ENCODE data around the gene HSPG2.

The HSPG2 gene

GRCh38 chr1:21896652-21897532 lies 40.2 kb downstream of the HSPG2 start:
- no peak for DNase-seq

DNA sequence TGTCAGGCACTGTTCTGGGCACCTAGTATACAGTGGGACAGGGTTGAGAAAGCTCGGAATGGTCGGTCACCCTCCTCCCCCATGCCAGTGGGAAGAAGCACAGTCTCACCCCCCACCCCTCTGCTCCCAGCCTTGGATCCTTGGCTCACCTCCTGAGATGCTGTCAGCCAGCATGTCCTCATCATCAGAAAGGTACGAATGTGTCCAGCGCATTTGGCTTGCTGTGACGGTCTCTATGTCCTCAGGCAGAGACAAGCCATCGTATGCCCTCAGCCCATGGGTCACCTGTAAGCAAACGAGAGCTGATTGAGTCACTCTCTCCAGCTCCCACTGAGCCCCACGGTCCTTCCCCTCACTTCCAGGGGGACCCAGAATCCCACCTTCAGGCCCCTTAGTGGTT lies 41.1 kb downstream of the HSPG2 start:
- DNase-seq = no peak

DNA sequence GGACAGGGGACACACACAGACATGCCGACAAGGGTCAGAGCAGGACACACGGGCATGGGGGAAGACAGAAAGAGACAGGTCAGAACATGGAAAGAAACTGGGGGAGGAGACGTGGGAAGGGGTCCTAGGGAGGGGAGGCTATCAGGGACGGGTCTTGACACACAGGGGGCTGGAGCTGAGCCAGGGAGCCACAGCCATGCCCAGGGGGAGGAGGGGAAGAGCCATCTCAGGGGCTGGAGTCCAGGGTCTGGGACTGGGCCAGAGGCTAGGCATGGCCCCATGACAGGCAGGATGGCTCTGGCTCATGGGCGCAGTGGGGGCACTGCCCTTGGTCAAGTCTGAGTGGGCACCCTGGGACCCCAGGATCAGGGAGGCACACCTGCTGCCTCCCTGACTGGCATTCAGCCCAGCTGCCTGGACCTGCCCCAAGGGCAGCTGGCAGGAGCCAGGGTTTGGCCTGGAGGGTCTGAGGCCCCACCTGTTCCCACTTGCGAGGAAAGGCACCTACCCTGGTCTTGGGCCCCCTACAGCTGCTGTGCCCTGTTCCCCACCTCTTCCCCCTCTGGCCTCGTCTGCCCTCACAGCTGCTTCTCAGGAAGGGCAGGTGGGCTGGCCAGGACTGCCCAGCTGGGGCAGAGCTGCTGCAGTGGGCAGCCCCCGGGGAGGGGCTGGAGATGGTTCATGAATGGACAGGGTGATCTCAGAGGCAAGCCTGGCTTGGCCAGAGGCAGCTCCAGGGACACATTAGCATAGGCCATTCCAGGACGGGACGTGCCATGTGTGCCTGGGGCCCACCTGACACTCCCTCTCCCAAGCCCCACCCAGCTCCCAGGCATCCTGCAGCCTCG lies 42.9 kb downstream of the HSPG2 start:
- no peak for DNase-seq

DNA sequence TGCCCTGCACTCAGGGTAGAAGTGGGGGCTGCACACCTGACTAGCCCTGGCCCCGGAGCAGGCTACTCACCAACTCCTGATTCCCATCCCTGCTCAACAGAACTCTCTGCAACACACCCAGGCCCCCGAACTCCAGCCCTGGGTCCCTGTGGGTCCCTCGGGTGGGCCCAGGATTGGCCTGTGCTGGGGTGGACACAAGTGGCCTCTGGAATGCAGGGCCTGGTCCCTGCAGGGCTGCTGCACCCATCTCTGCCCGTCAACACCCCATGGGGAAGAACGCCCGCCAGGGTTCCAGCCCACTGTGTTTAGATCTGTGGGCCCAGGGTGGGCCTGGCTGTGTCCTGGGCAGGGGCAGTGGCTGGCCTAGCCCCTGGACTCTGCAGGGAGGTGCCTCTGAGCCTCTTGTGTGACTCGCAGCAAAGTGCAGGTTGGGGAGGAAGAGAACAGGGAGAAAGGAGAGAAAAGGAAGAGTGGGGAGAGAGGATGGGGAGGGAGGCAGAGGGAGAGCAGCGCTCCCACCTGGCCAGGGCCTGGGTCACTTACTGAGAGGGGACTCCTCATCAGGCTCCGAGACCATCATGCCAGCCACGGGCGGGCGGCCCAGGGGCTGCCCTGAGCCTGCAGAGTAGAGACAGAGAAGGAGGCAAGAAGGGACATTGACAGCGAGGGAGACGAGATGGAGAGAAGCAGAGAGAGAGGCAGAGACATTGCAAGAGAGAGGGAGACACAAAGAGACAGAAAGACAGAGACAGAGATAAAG lies 43.9 kb downstream of the HSPG2 start:
- no peak for DNase-seq

DNA sequence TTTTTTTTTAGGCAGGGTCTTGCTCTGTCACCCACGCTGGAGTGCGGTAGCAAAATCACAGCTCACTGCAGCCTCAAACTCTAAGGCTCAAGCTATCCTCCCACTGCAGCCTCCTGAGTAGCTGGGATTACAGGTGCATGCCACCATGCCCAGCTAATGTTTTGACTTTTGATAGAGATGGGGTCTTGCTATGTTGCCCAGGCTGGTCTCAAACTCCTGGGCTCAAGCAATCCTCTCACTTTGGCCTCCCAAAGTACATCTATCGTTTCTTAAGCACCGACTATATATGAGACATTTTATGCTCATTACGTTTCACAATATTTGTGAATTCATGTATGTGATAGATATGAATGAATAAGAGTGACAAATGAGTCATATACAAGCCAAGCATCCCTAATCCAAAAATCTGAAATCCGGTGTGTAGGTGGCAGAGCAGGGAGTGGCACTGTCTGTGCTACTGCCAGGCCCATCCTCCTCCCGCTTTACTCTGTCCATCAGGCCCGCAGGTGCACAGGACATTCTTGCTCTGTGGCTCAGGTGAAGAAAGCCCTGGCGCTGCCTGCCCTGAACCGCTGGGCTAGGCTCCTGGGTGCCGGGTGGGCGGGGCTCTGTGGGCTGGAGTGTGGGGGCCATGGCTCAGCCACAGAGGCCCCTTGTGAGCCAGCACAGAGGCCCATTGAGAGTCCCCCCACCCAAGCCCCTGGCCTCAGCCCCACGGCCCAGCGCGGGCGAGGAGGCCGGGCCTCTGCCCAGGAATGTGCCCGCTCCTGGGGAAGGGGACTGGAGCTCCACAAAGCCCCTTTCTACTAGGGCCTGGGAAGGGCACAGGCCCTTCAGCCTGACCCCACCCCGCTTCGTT lies 45.3 kb downstream of the HSPG2 start:
- DNase-seq = no peak

GRCh38 chr1:21891081-21891480 lies 46.0 kb downstream of the HSPG2 start:
- DNase-seq = no peak

- DNase-seq = no peak
Measured at GRCh38 chr1:21888500-21888899, 48.6 kb downstream of the HSPG2 start.

DNA sequence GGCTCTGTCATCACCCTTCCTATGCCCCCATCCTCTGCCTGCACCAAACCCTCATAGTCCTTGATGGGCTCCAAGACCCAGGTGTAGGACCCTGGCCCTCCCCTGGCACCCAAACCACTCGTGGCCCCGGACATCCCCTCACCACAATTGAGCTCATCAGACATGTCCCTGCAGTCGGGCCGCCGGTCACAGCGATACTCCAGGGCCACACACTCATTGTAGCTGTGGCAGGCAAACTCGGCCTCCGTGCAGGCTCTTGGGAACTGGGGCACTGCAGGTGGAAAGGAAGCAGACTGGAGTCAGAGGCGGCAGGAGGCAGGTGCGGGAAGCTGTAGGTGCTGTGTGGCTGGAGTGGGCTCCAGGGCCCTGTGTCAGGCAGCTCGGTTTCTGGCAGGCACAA lies 49.3 kb downstream of the HSPG2 start:
- DNase-seq = no peak

GRCh38 chr1:21887216-21887736 lies 49.8 kb downstream of the HSPG2 start:
- no peak for DNase-seq

DNA sequence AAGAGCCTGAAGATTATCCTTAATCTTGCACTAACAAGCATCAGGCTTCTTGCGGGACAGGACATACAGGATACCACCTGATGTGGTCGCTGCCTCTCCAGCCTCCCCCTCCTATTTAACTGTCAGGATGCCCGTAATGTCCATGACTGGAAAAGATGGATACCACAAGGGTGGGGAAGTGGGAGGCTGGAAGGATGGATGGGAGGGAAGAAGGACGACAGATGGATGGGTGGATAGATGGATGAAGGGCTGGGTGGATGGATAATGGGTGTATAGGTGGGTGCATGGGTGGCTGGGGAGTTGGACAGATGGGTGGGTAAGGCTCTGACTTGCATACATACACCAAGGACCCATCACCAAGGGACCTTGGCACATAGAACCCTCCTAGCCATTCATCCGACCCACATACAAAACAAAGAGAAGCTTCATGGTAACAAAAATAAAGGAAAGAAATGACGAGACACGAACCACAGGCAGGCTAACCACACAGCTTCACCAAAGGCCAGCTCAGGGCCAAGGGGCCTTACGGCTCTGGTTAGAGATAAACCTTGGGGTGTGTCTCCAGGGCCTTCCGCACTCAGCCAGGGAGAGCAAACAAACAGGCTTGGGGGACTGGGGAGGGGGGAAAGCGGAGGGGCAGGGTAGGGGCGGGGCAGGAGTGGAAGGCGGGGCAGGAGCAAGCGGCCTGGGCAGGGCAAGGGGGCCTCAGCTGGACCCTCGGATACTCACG lies 50.5 kb downstream of the HSPG2 start:
- DNase-seq = no peak

- DNase-seq = no peak
Measured at GRCh38 chr1:21885236-21886037, 51.7 kb downstream of the HSPG2 start.

GRCh38 chr1:21884456-21885235 lies 52.5 kb downstream of the HSPG2 start:
- DNase-seq = no peak

DNA sequence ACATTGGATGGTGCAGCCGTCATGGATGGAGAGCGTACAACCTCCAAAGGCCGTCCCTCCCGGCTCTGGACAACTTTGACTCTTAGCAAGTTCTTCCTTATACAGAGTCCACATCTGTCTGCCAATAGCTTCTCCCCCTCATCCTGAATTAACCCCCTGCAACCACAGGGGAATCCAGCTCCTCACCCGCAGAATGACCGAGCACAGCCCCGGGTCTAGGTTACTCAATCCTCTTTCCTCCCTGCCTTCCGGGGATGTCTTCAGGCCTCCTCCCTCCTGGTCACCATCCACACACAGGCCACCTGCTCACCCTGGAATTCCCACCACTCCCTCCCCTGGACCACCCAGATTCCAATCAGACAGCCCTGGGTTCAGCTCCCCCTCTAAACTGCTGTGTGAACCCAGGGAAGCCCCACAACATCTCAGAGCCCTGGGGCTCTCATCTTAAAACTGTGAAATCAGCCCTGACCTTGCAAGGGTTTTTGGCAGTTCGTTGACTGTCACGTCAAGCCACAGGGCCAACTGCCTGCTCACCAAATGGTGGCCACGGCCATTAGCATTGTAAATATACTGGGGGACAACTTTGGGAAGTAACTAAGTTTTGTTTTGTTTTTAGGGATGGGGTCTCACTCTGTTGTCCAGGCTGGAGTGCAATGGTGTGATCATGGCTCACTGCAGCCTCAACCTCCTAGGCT lies 54.2 kb downstream of the HSPG2 start:
- no peak for DNase-seq

DNA sequence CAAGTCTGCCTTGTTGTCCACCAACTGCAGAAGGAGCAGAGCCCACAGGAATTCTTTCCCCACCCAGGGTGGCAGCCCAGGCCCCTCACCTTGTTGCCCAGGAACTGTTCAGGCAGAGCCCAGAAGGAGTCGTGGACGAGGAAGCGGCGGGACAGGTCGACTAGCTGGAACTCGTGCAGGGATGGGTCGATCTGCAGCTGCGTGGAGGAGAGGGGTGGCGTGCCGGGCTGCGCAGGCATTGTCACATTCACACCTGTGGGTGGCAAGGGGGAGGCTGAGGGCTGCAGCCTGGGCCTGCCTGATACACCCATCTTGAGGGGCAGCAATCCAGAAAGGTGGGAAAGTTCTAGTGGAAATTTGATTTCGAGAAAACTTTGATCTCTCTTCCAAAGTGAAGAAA lies 55.9 kb downstream of the HSPG2 start:
- DNase-seq = no peak

DNA sequence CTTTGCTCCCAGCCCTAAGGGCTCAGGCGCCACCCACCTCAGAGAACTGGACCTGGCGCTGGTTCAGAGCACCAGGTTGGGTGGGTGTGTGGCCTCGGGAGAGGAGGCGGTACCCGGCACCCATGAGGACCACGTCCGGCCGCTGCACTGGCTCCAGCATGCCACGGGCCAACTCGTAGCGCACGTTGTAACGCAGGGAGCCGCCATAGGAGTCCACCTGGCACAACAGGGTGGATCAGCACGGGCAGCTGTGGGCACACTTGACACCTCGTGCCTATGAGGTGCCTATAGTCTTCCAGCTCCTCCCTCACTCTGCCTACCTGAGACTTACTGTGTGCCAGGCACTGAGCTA lies 56.5 kb downstream of the HSPG2 start:
- DNase-seq = no peak

- DNase-seq = no peak
Measured at GRCh38 chr1:21879928-21880618, 57.0 kb downstream of the HSPG2 start.

DNA sequence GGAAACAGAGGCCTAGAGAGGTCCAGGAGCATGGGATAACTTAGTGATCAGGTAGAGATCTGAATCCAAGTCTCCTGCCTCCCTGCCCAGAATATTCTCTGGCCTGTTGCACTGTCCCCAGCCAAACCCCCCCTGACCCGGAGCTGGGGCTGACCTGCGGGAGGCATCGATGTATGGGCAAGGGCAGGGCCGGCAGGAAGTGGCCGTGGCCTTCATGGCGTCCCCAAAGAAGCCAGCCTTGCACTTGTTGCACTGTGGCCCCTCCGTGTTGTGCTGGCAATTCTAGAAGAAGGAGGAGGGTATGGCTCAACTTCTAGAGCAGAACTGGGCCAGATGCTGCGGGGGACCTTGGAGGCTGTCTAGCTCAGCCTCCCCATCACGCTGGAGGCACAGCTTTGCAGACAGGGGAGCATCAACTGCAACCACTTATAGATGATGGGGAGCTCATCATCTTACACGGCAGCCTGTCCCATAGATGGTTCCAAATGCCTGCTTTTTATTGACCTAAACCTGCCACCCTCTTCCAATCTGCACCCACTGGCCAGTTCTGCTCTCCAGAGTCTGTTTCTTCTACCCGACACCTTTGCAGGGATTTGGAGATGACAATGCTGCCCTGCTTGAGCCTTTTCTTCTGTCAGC lies 58.2 kb downstream of the HSPG2 start:
- DNase-seq = no peak
